HG03571 (cell line): Measurements from ENCODE around the gene CYB5D1.
"Not testable (repeated sequence)": the region's sequence is repeated elsewhere in the genome, so short reads cannot be mapped to it uniquely, and the experiment has no call there.

Source experiments
- ATAC-seq: cut with Tn5 transposase; IDR thresholded peaks from one replicate; pipeline ENCODE4 v1.9.1; 2021; ENCODE audit not compliant: unreplicated experiment

Gene CYB5D1

DNA sequence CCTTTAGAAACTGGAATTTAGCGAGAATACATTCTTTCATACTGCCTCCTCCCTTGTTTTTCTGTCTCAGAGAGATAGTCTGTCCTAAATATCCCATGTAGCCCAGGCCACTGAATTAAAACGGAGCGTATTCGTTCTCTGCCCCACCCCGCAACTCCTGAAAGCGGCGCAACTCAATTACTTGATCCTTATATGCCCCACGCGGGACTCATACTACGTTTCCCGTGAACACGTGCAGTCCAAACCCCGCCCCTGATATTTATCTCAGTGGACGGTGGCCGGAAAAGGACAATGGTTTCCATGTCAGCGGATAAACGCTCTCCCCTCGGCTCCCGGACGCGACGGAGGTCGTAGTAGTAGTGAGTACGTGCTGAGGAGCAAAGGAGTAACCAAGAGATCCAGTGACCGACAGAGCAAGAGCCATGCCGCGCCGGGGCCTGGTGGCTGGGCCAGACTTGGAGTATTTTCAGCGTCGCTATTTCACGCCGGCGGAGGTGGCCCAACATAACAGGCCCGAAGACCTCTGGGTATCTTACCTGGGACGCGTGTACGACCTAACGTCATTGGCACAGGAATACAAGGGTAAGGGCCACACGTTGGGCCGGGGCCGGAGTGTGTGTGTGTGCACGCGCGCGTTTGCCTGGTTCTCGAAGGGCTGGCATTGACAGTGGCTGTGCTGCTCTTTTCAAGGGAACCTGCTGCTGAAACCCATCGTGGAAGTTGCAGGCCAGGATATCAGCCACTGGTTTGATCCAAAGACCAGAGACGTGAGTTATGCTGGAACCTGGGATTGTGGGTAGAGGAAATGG, at the start of gene CYB5D1:
Gene CYB5D1 (plus strand): TSS at position 291 of the 809 bp plus-strand sequence. CDS start 132 bp downstream, at position 423.
- peak; percentile 32 for ATAC-seq

DNA sequence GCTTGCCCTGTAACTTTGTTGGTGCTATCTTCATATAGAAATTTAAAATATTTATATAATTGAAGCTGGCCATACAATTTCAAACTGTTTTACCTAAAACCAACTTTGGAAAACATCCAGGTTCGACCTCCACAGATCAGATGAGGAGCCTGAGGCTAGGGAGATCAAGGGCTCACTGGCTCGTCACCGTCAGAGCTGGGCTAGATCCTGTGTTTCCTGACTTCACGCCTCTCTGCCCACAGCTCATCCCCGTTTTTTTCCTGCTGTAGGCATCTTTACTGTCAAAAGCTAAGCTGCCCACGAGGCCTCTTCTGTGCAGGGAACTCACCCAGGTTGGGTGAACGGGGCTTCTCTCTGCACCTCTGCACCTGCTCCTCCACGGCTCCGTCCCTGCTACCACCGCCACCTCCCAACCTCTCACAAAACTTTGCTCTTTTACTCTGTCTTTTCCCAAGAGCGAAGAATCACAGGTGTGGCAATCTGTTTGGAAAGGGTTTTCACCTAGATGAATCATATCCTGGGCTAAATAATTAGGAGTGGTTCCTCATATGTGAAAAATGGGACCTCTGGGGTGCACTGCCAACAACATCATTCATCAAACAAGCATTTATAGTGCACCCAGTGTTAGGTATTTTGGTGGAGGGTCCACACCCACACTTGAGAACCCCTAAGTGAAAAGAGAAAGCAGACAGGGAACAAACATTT, 48.6 kb upstream of the CYB5D1 start:
- ATAC-seq: no peak

GRCh38 chr17:7809791-7810343, 47.9 kb upstream of the CYB5D1 start:
- not testable (repeated sequence) for ATAC-seq

GRCh38 chr17:7811251-7811650, 46.6 kb upstream of the CYB5D1 start:
- no peak for ATAC-seq

GRCh38 chr17:7814969-7815368, 42.8 kb upstream of the CYB5D1 start:
- ATAC-seq: no peak

GRCh38 chr17:7816926-7817642, 40.7 kb upstream of the CYB5D1 start:
- no peak for ATAC-seq

GRCh38 chr17:7817643-7817964, 40.2 kb upstream of the CYB5D1 start:
- no peak for ATAC-seq

DNA sequence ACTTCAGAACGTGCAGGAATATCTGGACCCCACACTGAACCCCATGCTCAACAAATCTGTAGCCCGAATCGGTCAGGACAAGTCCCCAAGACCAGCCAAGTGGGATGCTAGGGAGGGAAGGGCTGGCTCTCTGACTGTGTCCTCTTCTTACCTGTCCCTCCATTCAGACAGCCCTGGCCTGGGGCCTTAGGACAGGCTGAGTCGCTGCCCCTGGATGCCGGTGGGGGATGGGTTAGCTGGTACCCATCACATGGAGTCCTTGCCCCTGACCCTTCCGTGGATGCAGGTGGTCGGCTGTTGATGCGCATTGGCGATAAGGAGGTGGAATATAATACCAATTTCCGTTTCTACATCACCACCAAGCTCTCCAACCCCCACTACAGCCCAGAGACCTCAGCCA, 39.8 kb upstream of the CYB5D1 start:
- ATAC-seq: no peak

- ATAC-seq: no peak
Observed at GRCh38 chr17:7818746-7819645, 38.8 kb upstream of the CYB5D1 start.

DNA sequence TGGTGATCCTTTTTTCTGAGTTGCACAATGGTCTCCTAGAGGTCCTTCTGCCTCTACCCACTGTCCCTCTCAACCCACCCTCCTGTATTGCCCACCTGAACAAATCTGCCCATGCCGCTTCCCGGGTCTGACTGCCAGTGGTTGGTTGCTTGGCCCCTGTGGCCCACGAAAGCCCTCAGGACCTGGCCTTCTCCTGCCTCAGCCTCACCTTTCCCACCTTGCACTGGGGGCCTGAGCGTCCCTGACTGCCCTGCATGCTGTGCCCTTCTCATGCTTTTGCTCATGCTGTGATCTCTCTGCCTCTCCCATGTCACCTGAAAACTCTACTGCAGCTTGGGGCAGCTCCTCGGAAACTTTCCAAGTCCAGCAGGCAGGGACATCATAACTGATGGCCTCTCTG, 37.6 kb upstream of the CYB5D1 start:
- ATAC-seq: no peak

DNA sequence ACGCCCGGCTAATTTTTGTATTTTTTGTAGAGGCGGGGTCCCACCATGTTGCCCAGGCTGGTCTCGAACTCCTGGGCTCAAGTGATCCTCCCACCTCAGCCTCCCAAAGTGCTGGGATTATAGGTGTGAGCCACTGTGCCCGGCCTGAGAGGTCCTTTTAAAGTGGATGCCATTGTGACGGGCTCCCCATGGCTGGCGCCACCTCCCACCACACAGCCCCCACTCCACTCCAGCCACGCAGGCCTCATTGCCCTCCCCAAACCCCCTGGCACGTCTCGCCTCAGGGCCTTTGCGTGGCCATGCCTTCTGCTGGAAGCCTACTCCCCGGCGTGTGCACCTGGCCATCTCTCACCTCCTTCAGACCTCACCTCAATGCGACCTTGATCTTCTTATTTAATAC, 35.7 kb upstream of the CYB5D1 start:
- ATAC-seq: no peak

- ATAC-seq: no peak
Observed at GRCh38 chr17:7823581-7824001, 34.2 kb upstream of the CYB5D1 start.

DNA sequence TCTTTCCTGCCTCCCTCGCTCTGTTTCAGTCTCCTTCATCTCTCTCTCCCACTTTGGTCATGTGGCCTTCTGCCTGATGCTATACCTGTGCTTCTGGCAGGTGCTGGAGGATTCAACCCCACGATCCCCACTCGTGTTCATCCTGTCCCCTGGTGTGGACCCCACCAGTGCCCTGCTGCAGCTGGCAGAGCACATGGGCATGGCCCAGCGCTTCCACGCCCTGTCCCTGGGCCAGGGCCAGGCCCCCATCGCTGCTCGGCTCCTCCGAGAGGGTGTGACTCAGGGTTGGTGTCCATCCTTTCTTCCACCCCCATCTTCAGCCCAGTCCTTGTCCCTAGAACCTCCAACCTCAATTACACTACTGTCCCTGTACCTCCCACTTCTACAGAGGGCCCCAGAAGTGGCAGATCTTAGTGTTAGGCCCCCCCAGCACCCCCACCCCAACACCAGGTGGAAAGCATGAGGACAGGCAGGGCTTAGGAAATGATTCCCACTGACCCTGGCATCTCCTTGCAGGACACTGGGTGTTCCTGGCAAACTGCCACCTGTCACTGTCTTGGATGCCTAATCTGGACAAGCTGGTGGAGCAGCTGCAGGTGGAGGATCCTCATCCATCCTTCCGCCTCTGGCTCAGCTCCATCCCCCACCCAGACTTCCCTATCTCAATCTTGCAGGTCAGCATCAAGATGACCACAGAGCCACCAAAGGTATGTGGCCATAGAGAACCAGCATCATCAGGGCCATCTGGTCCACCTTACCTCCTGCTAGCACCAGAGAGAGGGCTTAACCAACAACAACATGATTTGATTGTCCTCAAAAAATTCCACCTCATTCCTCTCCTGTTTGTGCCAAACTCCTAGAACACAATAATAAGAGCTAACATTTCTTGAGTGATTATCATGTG, 33.5 kb upstream of the CYB5D1 start:
- no peak for ATAC-seq

- no peak for ATAC-seq
Observed at GRCh38 chr17:7825206-7825990, 32.4 kb upstream of the CYB5D1 start.

DNA sequence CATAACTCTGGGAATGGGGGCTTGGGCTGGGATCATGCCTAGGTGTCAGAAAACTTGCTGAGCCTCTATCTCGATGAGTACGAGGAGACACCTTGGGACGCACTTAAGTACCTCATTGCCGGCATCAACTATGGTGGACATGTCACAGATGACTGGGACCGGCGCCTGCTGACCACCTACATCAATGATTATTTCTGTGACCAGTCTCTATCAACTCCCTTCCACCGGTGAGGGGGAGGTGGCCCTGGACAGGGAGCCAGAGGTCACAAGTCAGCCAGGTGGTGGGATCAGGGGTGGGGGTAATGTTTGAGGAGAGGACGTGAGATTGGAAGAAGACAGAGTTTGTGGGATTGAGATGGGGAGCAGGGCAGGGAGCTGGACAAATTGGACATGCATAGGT, 27.2 kb upstream of the CYB5D1 start:
- ATAC-seq: no peak

DNA sequence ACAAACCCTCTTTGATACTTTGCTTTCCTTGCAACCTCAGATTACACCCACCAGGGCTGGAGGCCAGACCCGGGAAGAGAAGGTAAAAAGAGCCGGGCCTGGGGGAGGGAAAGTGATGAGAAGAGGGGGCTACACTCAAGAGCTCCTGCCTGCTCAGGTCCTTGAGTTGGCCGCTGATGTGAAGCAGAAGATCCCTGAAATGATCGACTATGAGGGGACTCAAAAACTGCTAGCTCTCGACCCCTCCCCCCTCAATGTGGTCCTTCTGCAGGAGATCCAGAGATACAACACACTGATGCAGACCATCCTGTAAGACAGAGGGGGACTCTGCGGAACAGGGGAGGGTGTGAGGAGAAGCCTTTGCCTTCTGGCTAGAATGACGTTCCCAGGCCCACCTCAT, 26.6 kb upstream of the CYB5D1 start:
- ATAC-seq: no peak

DNA sequence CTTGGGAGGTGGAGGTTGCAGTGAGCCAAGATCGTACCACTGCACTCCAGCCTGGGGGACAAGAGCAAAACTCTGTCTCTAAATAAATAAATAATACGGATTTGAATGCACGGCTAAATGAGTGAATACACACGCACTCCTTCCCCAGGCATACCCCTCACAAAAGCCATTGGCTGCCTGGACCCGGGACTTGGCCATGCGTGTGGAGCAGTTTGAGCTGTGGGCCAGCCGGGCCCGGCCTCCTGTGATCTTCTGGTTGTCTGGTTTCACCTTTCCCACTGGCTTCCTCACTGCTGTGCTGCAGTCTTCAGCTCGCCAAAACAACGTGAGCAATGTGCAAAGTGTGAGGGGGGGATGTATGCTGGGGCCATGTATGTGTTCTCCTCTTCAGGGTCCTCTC, 25.4 kb upstream of the CYB5D1 start:
- ATAC-seq: no peak

GRCh38 chr17:7833011-7833794, 24.6 kb upstream of the CYB5D1 start:
- ATAC-seq: no peak
